Heart right ventricle (tissue), 16 donors: ENCODE measurements around the gene PUM1. TPM values are rescaled to one million over a fixed set of nuclear protein-coding genes. Genes with fewer than 3 reads are reported as not detected.
A peak's percentile ranks its signal among the peaks of the same experiment; 100 is the strongest.

Source experiments
- ATAC-seq, 8 donors: fragments of 200-7000 bp; cut with Tn5 transposase; one replicate each; pipeline ENCODE4 v1.9.1; 2020; ENCODE audit warnings: mild to moderate bottlenecking in 8 of 8, moderate library complexity in 8 of 8, moderate number of reproducible peaks in 1 of 8
- DNase-seq, 2 donors: peaks; one replicate each; pipeline ENCODE4 v3.0.0-alpha.2; 2020
- H3K27ac ChIP-seq, 10 donors: fragments of 200-600 bp; sonication (generic) in 2 of 10; one replicate each; pipeline versions ENCODE4 v1.5.0 to v1.8.0; 2020 to 2022; ENCODE audit warnings: mild to moderate bottlenecking in 3 of 10
- H3K27me3 ChIP-seq, 7 donors: fragments of 200-600 bp; one replicate each; pipeline ENCODE4 v1.8.0; 2021 to 2022; ENCODE audit warnings: mild to moderate bottlenecking in 2 of 7
- H3K36me3 ChIP-seq, 9 donors: fragments of 200-600 bp; sonication (generic) in 1 of 9; one replicate each; pipeline versions ENCODE4 v1.5.0 to v1.8.0; 2020 to 2022; ENCODE audit warnings: mild to moderate bottlenecking in 2 of 9
- H3K4me1 ChIP-seq, 9 donors: fragments of 200-600 bp; sonication (generic) in 1 of 9; one replicate each; pipeline versions ENCODE4 v1.5.0 to v1.8.0; 2020 to 2022; ENCODE audit warnings: mild to moderate bottlenecking in 4 of 9
- H3K4me3 ChIP-seq, 10 donors: fragments of 200-600 bp; sonication (generic) in 2 of 10; one replicate each; pipeline versions ENCODE4 v1.5.0 to v1.8.0; 2020 to 2022; ENCODE audit warnings: mild to moderate bottlenecking in 7 of 10, moderate library complexity in 2 of 10
- H3K9me3 ChIP-seq, 11 donors: fragments of 200-600 bp in 10 of 11; sonication (generic) in 2 of 11; one replicate each; pipeline versions ENCODE4 v1.5.0 to v1.8.0; 2013 to 2022; ENCODE audit warnings: mild to moderate bottlenecking in 2 of 11, control low read depth in 1 of 11, moderate library complexity in 1 of 11
- CTCF ChIP-seq, 9 donors: fragments of 200-600 bp; sonication (generic) in 2 of 9; IDR thresholded peaks; one replicate each; pipeline versions ENCODE4 v1.5.0 to v1.8.0; 2021 to 2022; ENCODE audit warnings: antibody characterized with exemption in 9 of 9, mild to moderate bottlenecking in 5 of 9, moderate library complexity in 1 of 9
- WGBS, 2 donors: extraction: QIAGEN DNeasy Blood & Tissue Kit; methylation state at CpG; one replicate each; pipeline ENCODE4 v1.1.7; 2013; ENCODE audit warnings: inconsistent platforms in 1 of 2; 5-methylcytosine and 5-hydroxymethylcytosine counted together
- intact Hi-C, 10 donors: fragments of 100-400 bp; cut with DNase I; formaldehyde crosslinking; loops; one replicate each; pipeline versions ENCODE4 v1.11.1 to v1.14.2; 2022
- polyA plus RNA-seq, 2 donors: library from polyadenylated mRNA; stranded (reverse); fragments of 200-250 nt; gene quantifications; one replicate each; pipeline ENCODE4 v1.2.3, GENCODE V29; 2013
- total RNA-seq, 10 donors: library from RNA; stranded (reverse); fragmentation: NEBNext Ultra II Directional in 3 of 10; extraction: Animal tissue kit (Norgen Biotek cat#: 25700) in 3 of 10; gene quantifications; one replicate each; pipeline versions ENCODE4 v1.2.1 to v1.2.4, GENCODE V29; 2021 to 2023
- donor health status: Arrhythmogenic right ventricular cardiomyopathy.
- donor health status: ischemic (EF 13 %, LVEDD 7.1; RV severe dilation, severe dysfunction).
- donor health status: healthy with polysubstance abuse.
- donor health status: DM: no; HTN: yes; CAD: no.
- donor health status: DM: no; HTN: no; CAD: no.
- donor health status: ischemic (EF 25% LVEDD 6.9; RV normal size, moderate dysfunction).
- donor health status: ischemic (EF 25% LVEDD 5.7; RV mildly dilated, moderate dysfunction).
- donor health status: healthy.
- donor health status: DM: yes; HTN: yes; CAD: no.
- donor health status: Ischemic cardiomyopathy.
- donor health status: ischemic (EF 35%, LVEDD 5.7; RV mildly dilated, moderate dysfunction).
- donor health status: nonischemic (EF 11% LVEDD 7.7; RV severe dilation, severe dysfunction).
- donor health status: DM: yes; HTN: yes; CAD: no.
- donor health status: PGD.
- donor health status: ischemic (EF 29% LVEDD 5.4; RV normal size, mild dysfunction).
- donor health status: nonischemic (EF 23%, LVEDD 6.1; RV moderate dilation, normal function).

Gene PUM1
- total and polyA plus RNA-seq, 12 donors: 13.5 to 91.2 (median 81.0) TPM

GRCh38 chr1:30981172-30981571 lies 84.3 kb downstream of the PUM1 start:
- ATAC-seq (no peak), DNase-seq (no peak)
- Histone ChIP-seq H3K36me3 (peaks cover 0 to 55% (median 20%) of the 10 kb centered on the region in 9 donors), H3K4me1 (peaks cover 4 to 60% (median 47%) of the 10 kb centered on the region in 9 donors), H3K27me3 (no peaks in the 10 kb centered on the region), H3K4me3 (no peak overlapping the region), H3K27ac (no peak overlapping the region), H3K9me3 (no peaks in the 10 kb centered on the region)
- intact Hi-C loops: loop anchor here in 1 of 10 donors (10.0 kb wide), 1 partner anchor 84 kb away; the partner anchor contains the start of gene PUM1
- no peak for TF ChIP-seq CTCF (IDR thresholded peaks at IDR 0.05)
- WGBS, 2 donors: 74 to 85% methylated on average over 6 of the region's 6 CpGs

- Histone ChIP-seq H3K9me3 (no peaks in the 10 kb centered on the region), H3K27me3 (no peaks in the 10 kb centered on the region), H3K4me3 (no peak overlapping the region), H3K27ac (peak overlapping the region in 1 of 10 donors; percentile 59), H3K4me1 (peaks cover 3 to 47% (median 34%) of the 10 kb centered on the region in 9 donors), H3K36me3 (peaks cover 0 to 84% (median 20%) of the 10 kb centered on the region in 9 donors)
- ATAC-seq (no peak), DNase-seq (no peak)
- TF ChIP-seq CTCF (IDR thresholded peaks at IDR 0.05): no peak
- intact Hi-C loops: no loop called here
- WGBS, 2 donors: 95 to 96% methylated on average over 2 of the region's 2 CpGs
Measured at GRCh38 chr1:30977511-30977910, 88.0 kb downstream of the PUM1 start.

GRCh38 chr1:30977105-30977504 lies 88.4 kb downstream of the PUM1 start:
- Histone ChIP-seq H3K27ac (peak overlapping the region in 3 of 10 donors; percentile 45 to 59 (median 59)), H3K27me3 (no peaks in the 10 kb centered on the region), H3K36me3 (peaks cover 0 to 84% (median 20%) of the 10 kb centered on the region in 9 donors), H3K4me1 (peaks cover 3 to 43% (median 31%) of the 10 kb centered on the region in 9 donors), H3K9me3 (no peaks in the 10 kb centered on the region), H3K4me3 (no peak overlapping the region)
- TF ChIP-seq CTCF (IDR thresholded peaks at IDR 0.05): peak in 3 of 9 donors; percentile 8 to 23 (median 18)
- ATAC-seq (peak in 6 of 8 donors; percentile 11 to 56 (median 33)), DNase-seq (no peak)
- intact Hi-C loops: no loop called here
- WGBS, 2 donors: 67 to 78% methylated on average over 5 of the region's 5 CpGs

- ATAC-seq (peak; percentile 20 to 59 (median 48)), DNase-seq (no peak)
- no peak overlapping the region for H3K4me3 ChIP-seq
- no peak for TF ChIP-seq CTCF (IDR thresholded peaks at IDR 0.05)
- no peaks in the 10 kb centered on the region for H3K27me3 ChIP-seq
- peaks cover 0 to 80% (median 20%) of the 10 kb centered on the region in 9 donors for H3K36me3 ChIP-seq
- peaks cover 3 to 38% (median 31%) of the 10 kb centered on the region in 9 donors for H3K4me1 ChIP-seq
- intact Hi-C loops: no loop called here
- WGBS, 2 donors: 12 to 18% methylated on average over 2 of the region's 2 CpGs
- no peaks in the 10 kb centered on the region for H3K9me3 ChIP-seq
- peak overlapping the region in 7 of 10 donors; percentile 2 to 68 (median 59) for H3K27ac ChIP-seq
Measured at GRCh38 chr1:30976143-30976542, 89.4 kb downstream of the PUM1 start.
